H9 (cell line): Measurements from ENCODE around the gene ZFPM1. TPM values are rescaled to one million over a fixed set of nuclear protein-coding genes. Genes with fewer than 3 reads are reported as not detected.

Experiments
- DNase-seq: peaks from one replicate; pipeline ENCODE4 v3.0.0-alpha.2; 2017
- H2AFZ ChIP-seq: one replicate; pipeline ENCODE4 v1.6.1; 2013; ENCODE audit warnings: mild to moderate bottlenecking, low read length, control low read depth, moderate library complexity
- H2AK5ac ChIP-seq: 2 replicates; pipeline ENCODE4 v1.6.1; 2013; ENCODE audit warnings: low read length, control low read depth, mixed read lengths; ENCODE audit not compliant: insufficient read length
- H2BK120ac ChIP-seq: one replicate; pipeline ENCODE4 v1.6.1; 2013; ENCODE audit warnings: low read depth, mild to moderate bottlenecking, low read length, control low read depth, inconsistent platforms; ENCODE audit not compliant: poor library complexity, severe bottlenecking
- H2BK12ac ChIP-seq: 2 replicates; pipeline ENCODE4 v1.6.1; 2013; ENCODE audit warnings: low read length, control low read depth, mixed read lengths, low read depth; ENCODE audit not compliant: insufficient read length
- H2BK15ac ChIP-seq: 2 replicates; pipeline ENCODE4 v1.6.1; 2013; ENCODE audit warnings: low read depth, low read length, control low read depth
- H2BK20ac ChIP-seq: one replicate; pipeline ENCODE4 v1.6.1; 2013; ENCODE audit warnings: low read depth, mild to moderate bottlenecking, low read length, control low read depth, inconsistent platforms; ENCODE audit not compliant: poor library complexity, severe bottlenecking
- H2BK5ac ChIP-seq: 2 replicates; pipeline ENCODE4 v1.6.1; 2013; ENCODE audit warnings: low read length, control low read depth, mixed read lengths; ENCODE audit not compliant: insufficient read length
- H3K14ac ChIP-seq: 2 replicates; pipeline ENCODE4 v1.6.1; 2013; ENCODE audit warnings: low read length, control low read depth; ENCODE audit not compliant: insufficient read depth
- H3K18ac ChIP-seq: 2 replicates; pipeline ENCODE4 v1.6.1; 2013; ENCODE audit warnings: low read depth, mild to moderate bottlenecking, mixed read lengths, low read length, control low read depth; ENCODE audit not compliant: insufficient read length
- H3K23ac ChIP-seq: 2 replicates; pipeline ENCODE4 v1.6.1; 2013; ENCODE audit warnings: low read length, control low read depth, mixed read lengths, low read depth; ENCODE audit not compliant: insufficient read length
- H3K23me2 ChIP-seq: 2 replicates; pipeline ENCODE4 v1.6.1; 2013; ENCODE audit warnings: low read depth, mild to moderate bottlenecking, mixed read lengths, low read length, control low read depth; ENCODE audit not compliant: insufficient read length, poor library complexity, severe bottlenecking
- H3K27ac ChIP-seq: 2 replicates; pipeline ENCODE4 v1.5.1; 2013; ENCODE audit warnings: low read length, control low read depth, mixed read lengths, low read depth; ENCODE audit not compliant: insufficient read length
- H3K27me3 ChIP-seq: 2 replicates; pipeline ENCODE4 v1.6.1; 2013; ENCODE audit warnings: low read length, control low read depth, inconsistent platforms; ENCODE audit not compliant: insufficient read depth
- H3K4ac ChIP-seq: 2 replicates; pipeline ENCODE4 v1.6.1; 2013; ENCODE audit warnings: low read depth, mild to moderate bottlenecking, control low read depth, inconsistent platforms, low read length, moderate library complexity
- H3K4me1 ChIP-seq: 2 replicates; pipeline ENCODE4 v1.6.1; 2013; ENCODE audit warnings: low read length, control low read depth, inconsistent platforms; ENCODE audit not compliant: insufficient read depth
- H3K4me2 ChIP-seq: 2 replicates; pipeline ENCODE4 v1.6.1; 2013; ENCODE audit warnings: low read length, control low read depth, mixed read lengths; ENCODE audit not compliant: insufficient read length, insufficient read depth
- H3K56ac ChIP-seq: 2 replicates; pipeline ENCODE4 v1.6.1; 2013; ENCODE audit warnings: low read depth, mild to moderate bottlenecking, mixed read lengths, low read length, control low read depth; ENCODE audit not compliant: insufficient read length
- H3K79me1 ChIP-seq: 2 replicates; pipeline ENCODE4 v1.6.1; 2013; ENCODE audit warnings: low read depth, mild to moderate bottlenecking, moderate library complexity, low read length, control low read depth, inconsistent platforms; ENCODE audit not compliant: insufficient read depth, poor library complexity, severe bottlenecking
- H3K79me2 ChIP-seq: 2 replicates; pipeline ENCODE4 v1.6.1; 2013; ENCODE audit warnings: low read length, control low read depth, inconsistent platforms; ENCODE audit not compliant: insufficient read depth
- H3K9ac ChIP-seq: 2 replicates; pipeline ENCODE4 v1.6.1; 2013; ENCODE audit warnings: low read length, control low read depth, mixed read lengths; ENCODE audit not compliant: insufficient read length; ENCODE audit errors: extremely low read depth
- H3K9me3 ChIP-seq: one replicate; pipeline ENCODE4 v1.6.1; 2013; ENCODE audit warnings: low read depth, low read length, inconsistent platforms; ENCODE audit not compliant: control insufficient read depth
- H3T11ph ChIP-seq: one replicate; pipeline ENCODE4 v1.6.1; 2013; ENCODE audit warnings: mild to moderate bottlenecking, low read length, control low read depth, inconsistent platforms
- H4K20me1 ChIP-seq: one replicate; pipeline ENCODE4 v1.6.1; 2013; ENCODE audit not compliant: control insufficient read depth, insufficient read length, insufficient read depth
- H4K5ac ChIP-seq: 2 replicates; pipeline ENCODE4 v1.6.1; 2013; ENCODE audit warnings: low read depth, mild to moderate bottlenecking, mixed read lengths, low read length, control low read depth; ENCODE audit not compliant: insufficient read length
- H4K8ac ChIP-seq: replicated peaks from 2 replicates; pipeline ENCODE4 v1.6.1; 2013; ENCODE audit warnings: low read length, control low read depth, mixed read lengths, low read depth; ENCODE audit not compliant: insufficient read length
- H4K91ac ChIP-seq: 2 replicates; pipeline ENCODE4 v1.6.1; 2013; ENCODE audit warnings: low read depth, mild to moderate bottlenecking, moderate library complexity, mixed read lengths, low read length, control low read depth; ENCODE audit not compliant: insufficient read length
- H3K27ac Mint-ChIP-seq, 3 experiments: 2 replicates in 2 of 3; 3 replicates in 1 of 3; pipeline ENCODE4 v1.8.0; 2020 to 2021; ENCODE audit warnings: mixed read lengths in 3 of 3, mild to moderate bottlenecking in 1 of 3, moderate library complexity in 1 of 3
- H3K27me3 Mint-ChIP-seq: 2 replicates; pipeline ENCODE4 v1.8.0; 2021; ENCODE audit warnings: low read depth, mild to moderate bottlenecking, moderate library complexity, mixed read lengths
- H3K36me3 Mint-ChIP-seq, 3 experiments: 2 replicates in 2 of 3; 3 replicates in 1 of 3; pipeline ENCODE4 v1.8.0; 2020 to 2021; ENCODE audit warnings: low read depth in 3 of 3, mixed read lengths in 3 of 3; ENCODE audit not compliant: insufficient read depth in 1 of 3
- H3K4me1 Mint-ChIP-seq, 2 experiments: 2 replicates each; pipeline ENCODE4 v1.8.0; 2020; ENCODE audit warnings: mixed read lengths in 2 of 2
- H3K4me3 Mint-ChIP-seq, 2 experiments: 2 replicates in 1 of 2; 3 replicates in 1 of 2; pipeline ENCODE4 v1.8.0; 2020 to 2021; ENCODE audit warnings: mild to moderate bottlenecking in 2 of 2, mixed read lengths in 2 of 2, moderate library complexity in 1 of 2
- H3K9me3 Mint-ChIP-seq, 2 experiments: 2 replicates in 1 of 2; 3 replicates in 1 of 2; pipeline ENCODE4 v1.8.0; 2020; ENCODE audit warnings: mild to moderate bottlenecking in 2 of 2, mixed read lengths in 2 of 2, moderate library complexity in 1 of 2
- WGBS: extraction: QIAGEN DNeasy Blood & Tissue Kit; methylation state at CpG from one replicate; pipeline ENCODE4 v1.1.7; 2013; ENCODE audit warnings: missing lambda C conversion rate, low lambda C conversion rate, mixed read lengths; ENCODE audit not compliant: insufficient read length; ENCODE audit errors: extremely low coverage; 5-methylcytosine and 5-hydroxymethylcytosine counted together
- total RNA-seq: library from RNA; stranded (reverse); gene quantifications from 2 replicates; pipeline ENCODE4 v1.2.1, GENCODE V29; 2021
- TF ChIP-seq, protein P1 (sequence below): fragments of 200-600 bp; sonication (generic); conservative IDR thresholded peaks from 3 replicates; pipeline ENCODE4 v1.8.0; 2021; ENCODE audit warnings: antibody characterized with exemption, mild to moderate bottlenecking

Gene ZFPM1
- total RNA-seq, 1 experiment from 2014 or later: 3.6 TPM

DNA sequence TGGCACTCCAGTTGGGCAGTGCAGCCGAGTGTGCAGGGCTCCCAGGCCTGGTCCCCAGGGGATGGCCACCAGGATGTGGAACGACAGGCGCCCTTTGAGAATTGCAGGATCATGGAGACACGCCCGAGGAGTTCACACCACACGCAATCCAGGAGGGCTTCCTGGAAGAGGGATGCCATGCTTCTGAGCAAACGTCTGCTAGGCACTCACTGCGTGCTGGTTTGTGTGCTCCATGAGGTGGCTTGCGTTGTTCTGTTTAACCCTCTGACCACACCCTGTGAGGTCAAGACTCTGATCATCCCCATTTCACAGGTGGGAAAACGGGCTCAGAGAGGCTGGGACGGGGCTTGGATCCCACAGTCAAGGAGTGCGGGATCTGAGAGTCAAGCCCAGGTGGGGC lies 32.6 kb upstream of the ZFPM1 start:
- H3K27me3 ChIP-seq: no peaks in the 10 kb centered on the region
- H3K27ac ChIP-seq: no peak overlapping the region
- no peak overlapping the region for H2BK12ac ChIP-seq
- H3K4me1 Mint-ChIP-seq: no peaks in the 10 kb centered on the region
- no peak overlapping the region for H4K8ac ChIP-seq
- no peak overlapping the region for H2AK5ac ChIP-seq
- TF ChIP-seq, protein P1, sequence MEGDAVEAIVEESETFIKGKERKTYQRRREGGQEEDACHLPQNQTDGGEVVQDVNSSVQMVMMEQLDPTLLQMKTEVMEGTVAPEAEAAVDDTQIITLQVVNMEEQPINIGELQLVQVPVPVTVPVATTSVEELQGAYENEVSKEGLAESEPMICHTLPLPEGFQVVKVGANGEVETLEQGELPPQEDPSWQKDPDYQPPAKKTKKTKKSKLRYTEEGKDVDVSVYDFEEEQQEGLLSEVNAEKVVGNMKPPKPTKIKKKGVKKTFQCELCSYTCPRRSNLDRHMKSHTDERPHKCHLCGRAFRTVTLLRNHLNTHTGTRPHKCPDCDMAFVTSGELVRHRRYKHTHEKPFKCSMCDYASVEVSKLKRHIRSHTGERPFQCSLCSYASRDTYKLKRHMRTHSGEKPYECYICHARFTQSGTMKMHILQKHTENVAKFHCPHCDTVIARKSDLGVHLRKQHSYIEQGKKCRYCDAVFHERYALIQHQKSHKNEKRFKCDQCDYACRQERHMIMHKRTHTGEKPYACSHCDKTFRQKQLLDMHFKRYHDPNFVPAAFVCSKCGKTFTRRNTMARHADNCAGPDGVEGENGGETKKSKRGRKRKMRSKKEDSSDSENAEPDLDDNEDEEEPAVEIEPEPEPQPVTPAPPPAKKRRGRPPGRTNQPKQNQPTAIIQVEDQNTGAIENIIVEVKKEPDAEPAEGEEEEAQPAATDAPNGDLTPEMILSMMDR: no peak
- H3K23ac ChIP-seq: no peak overlapping the region
- H3K56ac ChIP-seq: no peak overlapping the region
- H3K4ac ChIP-seq: no peak overlapping the region
- H3K27me3 Mint-ChIP-seq: no peaks in the 10 kb centered on the region; the same call in 1 of the 2 replicates
- no peak overlapping the region for H3K9ac ChIP-seq
- no peak for DNase-seq
- no peaks in the 10 kb centered on the region for H3K9me3 Mint-ChIP-seq
- no peaks in the 10 kb centered on the region for H3K79me1 ChIP-seq
- no peaks in the 10 kb centered on the region for H3K23me2 ChIP-seq
- H3T11ph ChIP-seq: no peak overlapping the region
- H4K5ac ChIP-seq: no peak overlapping the region
- no peak overlapping the region for H2BK120ac ChIP-seq
- no peak overlapping the region for H3K18ac ChIP-seq
- H3K4me2 ChIP-seq: no peak overlapping the region
- no peak overlapping the region for H2AFZ ChIP-seq
- no peaks in the 10 kb centered on the region for H3K9me3 ChIP-seq
- no peak overlapping the region for H2BK20ac ChIP-seq
- no CpG with 5 or more reads among the region's 12 CpGs for WGBS
- H3K27ac Mint-ChIP-seq: no peak overlapping the region
- no peak overlapping the region; the same call in 1 of the 2 replicates for H3K14ac ChIP-seq
- H4K91ac ChIP-seq: no peak overlapping the region
- H3K36me3 Mint-ChIP-seq: no peaks in the 10 kb centered on the region
- no peaks in the 10 kb centered on the region for H4K20me1 ChIP-seq
- H2BK5ac ChIP-seq: no peak overlapping the region
- H3K4me3 Mint-ChIP-seq: no peak overlapping the region
- H2BK15ac ChIP-seq: no peak overlapping the region
- H3K4me1 ChIP-seq: no peaks in the 10 kb centered on the region
- H3K79me2 ChIP-seq: no peaks in the 10 kb centered on the region
